Activated CD8-positive, alpha-beta T cell treated with anti-CD3 and anti-CD28 coated beads for 36 hours (primary cell): ENCODE data around the gene RAB11FIP5. TPM values are rescaled to one million over a fixed set of nuclear protein-coding genes. Genes with fewer than 3 reads are reported as not detected.

Source experiments
- ATAC-seq: fragments of 200-7000 bp; cut with Tn5 transposase; one replicate; pipeline ENCODE4 v1.10.0; 2021; ENCODE audit warnings: mild to moderate bottlenecking, moderate library complexity
- CTCF ChIA-PET: fragments of 350-600 bp; sonication (Branson Sonifier 250); formaldehyde crosslinking; loops from one replicate; lab custom pipeline; 2021; ENCODE audit warnings: antibody characterized with exemption; lab: Charles Lee
- POLR2A ChIA-PET: fragments of 350-600 bp; sonication (Branson Sonifier 250); formaldehyde crosslinking; loops from one replicate; lab custom pipeline; 2021; ENCODE audit warnings: antibody characterized with exemption; lab: Charles Lee
- DNase-seq: peaks from one replicate; pipeline ENCODE4 v3.0.0-alpha.2; 2020
- H3K27ac Mint-ChIP-seq: one replicate; pipeline ENCODE4 v1.8.0; 2021; ENCODE audit warnings: mild to moderate bottlenecking, mixed read lengths
- H3K27me3 Mint-ChIP-seq: one replicate; pipeline ENCODE4 v1.8.0; 2021; ENCODE audit warnings: mixed read lengths
- H3K36me3 Mint-ChIP-seq: one replicate; pipeline ENCODE4 v1.8.0; 2021; ENCODE audit warnings: low read depth, mixed read lengths
- H3K4me1 Mint-ChIP-seq: one replicate; pipeline ENCODE4 v1.8.0; 2021; ENCODE audit warnings: low read depth, mixed read lengths
- H3K4me3 Mint-ChIP-seq: one replicate; pipeline ENCODE4 v1.8.0; 2021; ENCODE audit warnings: mild to moderate bottlenecking, moderate library complexity, mixed read lengths
- H3K9me3 Mint-ChIP-seq: one replicate; pipeline ENCODE4 v1.8.0; 2021; ENCODE audit warnings: mixed read lengths
- intact Hi-C: fragments of 100-400 bp; cut with micrococcal nuclease; formaldehyde crosslinking; loops from one replicate; pipeline ENCODE4 v1.10.0; 2022
- total RNA-seq, 2 experiments: library from RNA; stranded (reverse); gene quantifications; one replicate each; pipeline ENCODE4 v1.2.3, GENCODE V29; 2021
- TF ChIP-seq, protein P1 (sequence below): fragments of 200-600 bp; IDR thresholded peaks from one replicate; pipeline ENCODE4 v1.8.0; 2022; ENCODE audit warnings: antibody characterized with exemption, mild to moderate bottlenecking

RAB11FIP5 gene
- total RNA-seq, 2 experiments from 2014 or later: 9.0 to 9.7 TPM

DNA sequence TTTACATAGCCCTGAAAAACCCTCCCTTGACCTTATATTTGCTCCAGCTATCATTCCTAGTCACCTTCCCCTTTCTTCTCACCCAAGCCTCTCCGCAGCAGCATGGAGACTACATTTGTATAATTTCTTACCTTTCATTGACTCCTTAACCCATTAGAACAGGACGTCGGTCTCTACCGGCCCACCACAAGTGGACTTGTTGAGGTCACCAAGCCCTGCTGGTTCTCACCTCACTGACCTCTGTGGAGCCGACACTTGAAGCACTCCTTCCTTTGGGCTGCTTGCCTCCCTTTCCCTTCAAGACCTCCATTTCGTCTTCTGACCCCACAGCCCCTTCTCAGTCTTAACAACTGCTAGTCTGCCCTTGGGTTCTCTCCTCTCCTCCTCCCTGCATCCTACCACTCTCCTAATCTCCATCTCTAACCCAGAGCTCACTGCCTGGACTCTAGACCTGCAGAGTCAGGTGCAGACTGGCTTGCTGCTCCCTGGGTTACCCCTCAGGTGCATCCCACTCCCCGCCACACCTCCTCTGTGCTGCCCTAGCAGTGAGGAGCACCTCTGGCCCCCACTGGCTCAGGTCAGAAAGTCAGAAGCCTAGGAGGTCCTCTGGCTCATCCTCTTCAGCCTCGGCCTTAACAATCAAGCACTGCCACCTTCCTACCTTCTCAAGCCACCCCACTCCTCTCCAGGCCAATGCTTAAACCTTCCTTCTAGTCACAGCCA lies 35.9 kb downstream of the RAB11FIP5 start:
- TF ChIP-seq, protein P1, sequence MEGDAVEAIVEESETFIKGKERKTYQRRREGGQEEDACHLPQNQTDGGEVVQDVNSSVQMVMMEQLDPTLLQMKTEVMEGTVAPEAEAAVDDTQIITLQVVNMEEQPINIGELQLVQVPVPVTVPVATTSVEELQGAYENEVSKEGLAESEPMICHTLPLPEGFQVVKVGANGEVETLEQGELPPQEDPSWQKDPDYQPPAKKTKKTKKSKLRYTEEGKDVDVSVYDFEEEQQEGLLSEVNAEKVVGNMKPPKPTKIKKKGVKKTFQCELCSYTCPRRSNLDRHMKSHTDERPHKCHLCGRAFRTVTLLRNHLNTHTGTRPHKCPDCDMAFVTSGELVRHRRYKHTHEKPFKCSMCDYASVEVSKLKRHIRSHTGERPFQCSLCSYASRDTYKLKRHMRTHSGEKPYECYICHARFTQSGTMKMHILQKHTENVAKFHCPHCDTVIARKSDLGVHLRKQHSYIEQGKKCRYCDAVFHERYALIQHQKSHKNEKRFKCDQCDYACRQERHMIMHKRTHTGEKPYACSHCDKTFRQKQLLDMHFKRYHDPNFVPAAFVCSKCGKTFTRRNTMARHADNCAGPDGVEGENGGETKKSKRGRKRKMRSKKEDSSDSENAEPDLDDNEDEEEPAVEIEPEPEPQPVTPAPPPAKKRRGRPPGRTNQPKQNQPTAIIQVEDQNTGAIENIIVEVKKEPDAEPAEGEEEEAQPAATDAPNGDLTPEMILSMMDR: no peak
- DNase-seq (no peak), ATAC-seq (no peak)
- H3K27ac Mint-ChIP-seq: no peak overlapping the region
- H3K4me1 Mint-ChIP-seq: peaks cover 4% of the 10 kb centered on the region
- no peaks in the 10 kb centered on the region for H3K27me3 Mint-ChIP-seq
- CTCF ChIA-PET: interaction anchor here (0.6 to 0.7 kb wide), 2 partner anchors 8 to 87 kb away, joined by 3 read pairs; no protein-coding TSS in a partner anchor
- POLR2A ChIA-PET: interaction anchor here (1.5 kb wide), 1 partner anchor 85 kb away, joined by 3 read pairs; no protein-coding TSS in a partner anchor
- no peaks in the 10 kb centered on the region for H3K9me3 Mint-ChIP-seq
- H3K36me3 Mint-ChIP-seq: no peaks in the 10 kb centered on the region
- intact Hi-C loops: no loop called here
- no peak overlapping the region for H3K4me3 Mint-ChIP-seq

DNA sequence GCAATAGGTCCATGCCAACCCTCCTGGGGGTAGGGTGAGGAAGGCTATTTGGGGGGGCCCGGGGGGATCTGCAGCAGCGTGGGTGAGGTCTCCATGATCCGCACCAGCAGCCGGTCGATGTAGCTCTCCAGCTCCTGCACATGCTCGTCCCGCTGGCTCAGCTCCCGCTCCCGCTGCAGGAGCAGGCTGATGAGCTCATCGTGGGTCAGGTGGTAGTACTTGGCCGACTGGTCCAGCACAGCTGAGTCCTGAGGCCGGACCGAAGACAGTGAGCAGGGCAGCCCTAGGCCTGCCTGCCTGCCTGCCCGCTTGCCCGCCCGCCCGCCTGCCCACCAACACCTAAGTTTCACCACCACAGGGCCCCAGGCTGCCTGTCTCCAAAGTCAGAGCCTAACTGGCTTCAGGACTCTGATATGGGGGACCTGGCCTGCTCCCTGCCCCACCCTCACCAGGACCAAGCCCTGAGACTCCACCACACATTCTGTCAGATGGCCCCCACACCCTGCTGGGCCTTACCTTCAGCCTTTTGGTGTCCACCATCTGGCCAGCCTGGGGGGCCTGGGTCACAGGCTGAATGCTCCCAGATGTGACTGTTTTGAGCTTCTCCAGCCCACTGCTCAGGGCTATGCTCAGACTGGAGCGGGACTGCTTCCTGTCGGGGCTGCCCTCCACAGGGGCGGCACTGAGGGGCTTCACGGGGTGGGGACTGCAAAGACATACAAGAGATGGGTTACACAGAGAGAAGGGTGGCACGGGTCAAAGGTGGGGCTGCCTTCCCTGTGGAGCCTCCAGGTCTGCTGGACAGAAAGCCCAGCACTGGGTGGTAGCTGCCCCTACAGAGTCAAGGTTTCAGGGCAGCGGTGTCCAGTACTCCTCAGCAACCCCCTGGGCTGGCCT lies 37.0 kb downstream of the RAB11FIP5 start:
- ChIA-PET POLR2A (no interaction called here), CTCF (interaction anchor here (0.6 to 3.5 kb wide), 2 partner anchors 9 to 10 kb away, joined by 3 to 20 read pairs; no protein-coding TSS in a partner anchor)
- intact Hi-C loops: no loop called here
- ATAC-seq (no peak), DNase-seq (no peak)
- H3K4me3 Mint-ChIP-seq: no peak overlapping the region
- no peak overlapping the region for H3K27ac Mint-ChIP-seq
- H3K27me3 Mint-ChIP-seq: no peaks in the 10 kb centered on the region
- TF ChIP-seq, protein P1: no peak
- H3K4me1 Mint-ChIP-seq: peaks cover 4% of the 10 kb centered on the region
- H3K36me3 Mint-ChIP-seq: no peaks in the 10 kb centered on the region
- H3K9me3 Mint-ChIP-seq: no peaks in the 10 kb centered on the region

DNA sequence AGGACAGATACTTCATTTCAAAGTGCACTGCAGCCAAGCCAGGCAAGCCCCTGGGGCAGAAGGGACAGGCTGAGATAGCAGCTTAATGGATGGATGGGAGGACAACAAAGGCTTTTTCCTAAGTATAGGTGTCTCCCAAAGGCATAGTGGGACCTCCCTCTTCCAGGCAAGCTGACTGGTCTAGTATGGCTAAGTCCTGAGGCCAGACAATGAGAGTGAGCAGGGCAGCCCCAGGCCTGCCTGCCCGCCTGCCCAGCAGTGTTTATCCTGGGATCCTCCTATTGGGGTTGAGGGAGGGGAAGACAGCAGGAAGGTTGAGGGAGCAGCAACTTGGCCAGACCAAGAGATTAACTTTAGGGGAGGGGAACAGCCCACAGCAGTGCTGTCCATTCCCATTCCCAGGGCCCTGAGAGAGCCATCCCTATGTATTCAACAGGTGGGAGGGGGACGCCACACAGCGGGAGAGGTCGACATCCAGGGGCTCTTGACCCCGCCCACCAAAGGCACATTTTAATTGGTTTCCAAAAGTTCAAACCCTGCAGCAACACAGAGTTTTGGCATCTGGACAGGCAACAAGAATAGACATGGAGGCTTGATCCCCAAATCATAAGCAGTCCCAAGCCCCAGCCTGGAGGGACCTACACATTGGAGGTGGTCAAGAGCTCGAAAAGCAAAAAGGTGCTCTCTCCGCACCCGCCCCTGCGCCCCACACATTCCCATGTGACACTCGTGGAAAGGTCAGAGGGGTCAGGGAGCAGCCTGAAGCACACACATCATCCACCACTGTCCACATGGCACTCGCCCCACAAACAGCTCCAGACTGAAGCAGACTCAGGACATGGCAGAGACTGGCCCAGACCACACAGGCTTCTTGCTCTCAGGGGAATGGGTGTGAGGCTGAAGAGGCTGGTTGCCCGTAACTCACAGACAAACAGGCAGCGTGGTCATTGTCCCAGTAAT lies 38.4 kb downstream of the RAB11FIP5 start:
- H3K9me3 Mint-ChIP-seq: no peaks in the 10 kb centered on the region
- no peak for ATAC-seq
- TF ChIP-seq, protein P1: no peak
- H3K27ac Mint-ChIP-seq: no peak overlapping the region
- intact Hi-C loops: no loop called here
- ChIA-PET POLR2A (interaction anchor here (1.7 kb wide), 1 partner anchor 10 kb away, joined by 3 read pairs; no protein-coding TSS in a partner anchor), CTCF (interaction anchor here (1.2 to 3.5 kb wide), 3 partner anchors 11 to 138 kb away, joined by 6 to 20 read pairs (median 9); no protein-coding TSS in a partner anchor)
- no peaks in the 10 kb centered on the region for H3K27me3 Mint-ChIP-seq
- no peaks in the 10 kb centered on the region for H3K36me3 Mint-ChIP-seq
- peaks cover 12% of the 10 kb centered on the region for H3K4me1 Mint-ChIP-seq
- H3K4me3 Mint-ChIP-seq: no peak overlapping the region
- DNase-seq: no peak

DNA sequence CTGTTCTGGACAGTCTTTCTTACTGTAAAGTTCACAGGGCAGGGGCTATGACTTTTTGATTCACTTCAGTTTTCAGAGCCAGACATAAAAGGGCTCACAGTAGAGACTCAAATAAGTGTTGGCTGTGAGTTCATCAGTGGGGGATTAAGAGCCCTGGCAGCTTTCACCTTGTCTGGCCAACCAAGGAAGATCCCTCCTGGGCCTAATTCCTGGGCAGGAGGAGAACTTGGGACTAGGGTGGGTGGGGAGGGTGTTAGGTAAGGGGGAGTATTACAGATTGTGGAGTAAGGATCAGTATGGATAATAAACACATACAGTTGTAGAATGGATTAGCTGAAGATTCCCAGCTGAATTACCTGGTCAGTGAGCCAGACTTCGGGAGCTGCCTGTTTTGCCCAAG lies 40.3 kb downstream of the RAB11FIP5 start:
- intact Hi-C loops: no loop called here
- H3K4me3 Mint-ChIP-seq: peak overlapping the region; percentile 82
- no peak for ATAC-seq
- no peak for DNase-seq
- peak overlapping the region; percentile 94 for H3K27ac Mint-ChIP-seq
- no peaks in the 10 kb centered on the region for H3K27me3 Mint-ChIP-seq
- POLR2A ChIA-PET: interaction anchor here (1.1 to 1.7 kb wide), 2 partner anchors 12 to 100 kb away, joined by 3 read pairs; no protein-coding TSS in a partner anchor
- no peaks in the 10 kb centered on the region for H3K9me3 Mint-ChIP-seq
- TF ChIP-seq, protein P1: no peak
- H3K4me1 Mint-ChIP-seq: peaks cover 22% of the 10 kb centered on the region
- CTCF ChIA-PET: interaction anchor here (1.6 to 3.5 kb wide), 5 partner anchors 13 to 185 kb away, joined by 5 to 20 read pairs (median 9); partner anchors contain the start of gene SPR
- H3K36me3 Mint-ChIP-seq: no peaks in the 10 kb centered on the region
